ENCODE data around the gene BIVM.
A peak's percentile ranks its signal among the peaks of the same experiment; 100 is the strongest.

BIVM gene

DNA sequence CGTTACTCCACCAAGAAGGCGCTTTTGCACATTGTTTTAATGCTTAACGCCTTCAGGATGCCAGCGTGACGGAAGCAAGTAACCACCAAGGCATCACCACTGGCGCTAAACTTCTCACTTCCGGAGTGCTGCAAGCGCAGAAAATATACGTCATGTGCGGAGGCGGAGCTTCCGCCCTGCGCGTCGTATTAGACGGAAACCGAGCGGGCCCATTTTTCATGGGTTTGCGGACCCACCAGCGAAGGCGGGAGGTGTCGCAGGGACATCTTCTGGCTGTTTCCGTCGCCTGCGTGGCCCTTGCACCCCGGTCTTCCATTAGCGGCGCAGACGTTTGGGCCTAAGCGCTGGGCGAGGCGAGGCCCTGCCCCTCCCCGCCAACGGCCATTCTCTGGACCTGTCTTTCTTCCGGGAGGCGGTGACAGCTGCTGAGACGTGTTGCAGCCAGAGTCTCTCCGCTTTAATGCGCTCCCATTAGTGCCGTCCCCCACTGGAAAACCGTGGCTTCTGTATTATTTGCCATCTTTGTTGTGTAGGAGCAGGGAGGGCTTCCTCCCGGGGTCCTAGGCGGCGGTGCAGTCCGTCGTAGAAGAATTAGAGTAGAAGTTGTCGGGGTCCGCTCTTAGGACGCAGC lies 46.8 kb downstream of the BIVM start, which contains the start of gene ERCC5:
Gene ERCC5 (plus strand): TSS at position 403 of the 631 bp plus-strand sequence. CDS start 235 bp downstream, outside the sequence.
- TF ChIP-seq, protein P1, sequence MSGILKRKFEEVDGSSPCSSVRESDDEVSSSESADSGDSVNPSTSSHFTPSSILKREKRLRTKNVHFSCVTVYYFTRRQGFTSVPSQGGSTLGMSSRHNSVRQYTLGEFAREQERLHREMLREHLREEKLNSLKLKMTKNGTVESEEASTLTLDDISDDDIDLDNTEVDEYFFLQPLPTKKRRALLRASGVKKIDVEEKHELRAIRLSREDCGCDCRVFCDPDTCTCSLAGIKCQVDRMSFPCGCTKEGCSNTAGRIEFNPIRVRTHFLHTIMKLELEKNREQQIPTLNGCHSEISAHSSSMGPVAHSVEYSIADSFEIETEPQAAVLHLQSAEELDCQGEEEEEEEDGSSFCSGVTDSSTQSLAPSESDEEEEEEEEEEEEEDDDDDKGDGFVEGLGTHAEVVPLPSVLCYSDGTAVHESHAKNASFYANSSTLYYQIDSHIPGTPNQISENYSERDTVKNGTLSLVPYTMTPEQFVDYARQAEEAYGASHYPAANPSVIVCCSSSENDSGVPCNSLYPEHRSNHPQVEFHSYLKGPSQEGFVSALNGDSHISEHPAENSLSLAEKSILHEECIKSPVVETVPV (CRISPR knock-in tag; IDR thresholded peaks at IDR 0.05): 0 out of 2 replicates have a peak, but pooled peaks have one; percentile 11
- TF ChIP-seq ISL1 (CRISPR knock-in tag; IDR thresholded peaks at IDR 0.05): no peak

DNA sequence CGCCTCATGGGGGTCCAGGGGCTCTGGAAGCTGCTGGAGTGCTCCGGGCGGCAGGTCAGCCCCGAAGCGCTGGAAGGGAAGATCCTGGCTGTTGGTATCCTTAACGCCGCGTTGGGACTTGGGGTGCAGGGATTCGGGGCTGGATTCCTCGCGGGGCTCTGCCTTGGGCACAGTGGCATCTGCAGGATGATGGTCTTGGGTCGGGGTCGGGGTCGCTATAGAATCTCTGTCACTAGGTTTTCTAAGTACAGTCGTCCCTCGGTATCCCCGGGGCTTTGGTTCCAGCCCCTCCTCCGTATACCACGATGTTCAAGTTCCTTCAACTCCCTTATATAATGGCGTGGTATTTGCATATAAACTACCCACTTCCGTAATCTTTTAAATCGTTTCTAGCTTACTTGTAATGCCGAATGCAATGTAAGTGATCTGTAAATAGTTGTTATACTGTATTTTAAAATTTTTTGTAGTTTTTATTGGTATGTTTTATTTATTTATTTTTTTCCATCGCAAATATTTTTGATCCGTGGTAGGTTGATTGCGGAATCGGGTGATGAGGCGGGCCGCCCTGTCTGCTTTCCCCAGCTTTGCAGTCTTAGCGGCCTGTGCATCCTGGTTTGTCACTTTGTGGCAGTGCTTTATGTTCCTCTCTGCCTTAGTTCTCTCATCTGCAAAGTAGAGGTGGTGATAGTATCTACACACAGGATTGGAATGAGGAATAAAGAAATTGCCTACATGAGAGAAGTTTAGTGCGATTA lies 47.5 kb downstream of the BIVM start:
- TF ChIP-seq, protein P2, sequence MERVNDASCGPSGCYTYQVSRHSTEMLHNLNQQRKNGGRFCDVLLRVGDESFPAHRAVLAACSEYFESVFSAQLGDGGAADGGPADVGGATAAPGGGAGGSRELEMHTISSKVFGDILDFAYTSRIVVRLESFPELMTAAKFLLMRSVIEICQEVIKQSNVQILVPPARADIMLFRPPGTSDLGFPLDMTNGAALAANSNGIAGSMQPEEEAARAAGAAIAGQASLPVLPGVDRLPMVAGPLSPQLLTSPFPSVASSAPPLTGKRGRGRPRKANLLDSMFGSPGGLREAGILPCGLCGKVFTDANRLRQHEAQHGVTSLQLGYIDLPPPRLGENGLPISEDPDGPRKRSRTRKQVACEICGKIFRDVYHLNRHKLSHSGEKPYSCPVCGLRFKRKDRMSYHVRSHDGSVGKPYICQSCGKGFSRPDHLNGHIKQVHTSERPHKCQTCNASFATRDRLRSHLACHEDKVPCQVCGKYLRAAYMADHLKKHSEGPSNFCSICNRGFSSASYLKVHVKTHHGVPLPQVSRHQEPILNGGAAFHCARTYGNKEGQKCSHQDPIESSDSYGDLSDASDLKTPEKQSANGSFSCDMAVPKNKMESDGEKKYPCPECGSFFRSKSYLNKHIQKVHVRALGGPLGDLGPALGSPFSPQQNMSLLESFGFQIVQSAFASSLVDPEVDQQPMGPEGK (CRISPR knock-in tag; IDR thresholded peaks at IDR 0.05; ENCODE audit: borderline replicate concordance): no peak
- TF ChIP-seq ZFP30 (CRISPR knock-in tag; IDR thresholded peaks at IDR 0.05) (no peak), OSR1 (CRISPR knock-in tag; IDR thresholded peaks at IDR 0.05) (no peak), TCF4 (CRISPR knock-in tag; IDR thresholded peaks at IDR 0.05; ENCODE audit: borderline replicate concordance) (no peak), ZNF70 (CRISPR knock-in tag; IDR thresholded peaks at IDR 0.05) (no peak), ZFP3 (CRISPR knock-in tag; IDR thresholded peaks at IDR 0.05) (no peak), PPARA (CRISPR knock-in tag; IDR thresholded peaks at IDR 0.05; ENCODE audit: borderline replicate concordance) (no peak), ZC3H10 (CRISPR knock-in tag; IDR thresholded peaks at IDR 0.05) (no peak), ZNF8 (CRISPR knock-in tag; IDR thresholded peaks at IDR 0.05) (no peak)

More for the DNA sequence above, 46.8 kb downstream of the BIVM start, which contains the start of gene ERCC5:
- ATAC-seq: peak; percentile 91

DNA sequence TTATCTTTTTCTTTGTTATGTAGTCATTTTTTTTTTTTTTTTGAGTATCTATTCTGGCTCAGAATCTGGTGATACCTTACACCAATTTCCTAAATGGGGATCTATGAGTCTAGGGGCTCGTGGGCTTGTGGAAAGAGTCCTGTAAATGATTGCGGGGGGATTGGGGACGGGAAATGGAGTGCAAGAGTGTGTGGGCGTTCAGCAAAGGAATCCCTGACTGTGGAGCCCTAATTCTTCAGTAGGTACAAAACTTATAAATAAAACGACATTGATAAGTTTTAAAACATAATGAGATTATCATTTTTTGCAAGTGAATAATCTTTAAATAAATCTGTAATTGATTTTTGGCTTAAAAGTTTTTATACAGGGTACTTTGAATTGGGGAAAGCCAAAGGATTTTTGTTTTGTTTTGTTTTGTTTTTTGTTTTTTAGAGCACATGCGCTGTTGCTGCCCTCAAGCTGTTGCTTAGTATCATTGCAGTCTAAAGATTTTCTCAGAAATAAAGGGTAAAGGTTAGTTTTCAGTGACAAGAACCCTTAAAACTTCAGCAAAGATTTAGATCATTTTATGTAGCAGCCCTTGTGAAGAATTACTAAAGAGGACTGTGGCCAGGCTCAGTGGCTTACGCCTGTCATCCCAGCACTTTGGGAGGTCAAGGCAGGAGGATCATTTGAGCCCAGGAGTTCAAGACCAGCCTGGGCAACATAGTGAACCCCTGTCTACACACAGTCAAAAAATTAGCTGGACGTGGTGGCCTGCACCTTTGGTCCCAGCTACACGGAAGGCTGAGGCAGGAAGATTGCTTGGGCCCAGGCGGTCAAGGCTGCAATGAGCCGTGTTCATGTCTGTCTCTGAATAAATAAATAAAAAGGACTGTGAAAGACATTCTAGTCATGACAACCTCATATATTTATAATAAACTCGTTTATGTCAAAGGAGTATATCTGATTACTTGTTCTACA lies 48.6 kb downstream of the BIVM start:
- TF ChIP-seq, protein P3, sequence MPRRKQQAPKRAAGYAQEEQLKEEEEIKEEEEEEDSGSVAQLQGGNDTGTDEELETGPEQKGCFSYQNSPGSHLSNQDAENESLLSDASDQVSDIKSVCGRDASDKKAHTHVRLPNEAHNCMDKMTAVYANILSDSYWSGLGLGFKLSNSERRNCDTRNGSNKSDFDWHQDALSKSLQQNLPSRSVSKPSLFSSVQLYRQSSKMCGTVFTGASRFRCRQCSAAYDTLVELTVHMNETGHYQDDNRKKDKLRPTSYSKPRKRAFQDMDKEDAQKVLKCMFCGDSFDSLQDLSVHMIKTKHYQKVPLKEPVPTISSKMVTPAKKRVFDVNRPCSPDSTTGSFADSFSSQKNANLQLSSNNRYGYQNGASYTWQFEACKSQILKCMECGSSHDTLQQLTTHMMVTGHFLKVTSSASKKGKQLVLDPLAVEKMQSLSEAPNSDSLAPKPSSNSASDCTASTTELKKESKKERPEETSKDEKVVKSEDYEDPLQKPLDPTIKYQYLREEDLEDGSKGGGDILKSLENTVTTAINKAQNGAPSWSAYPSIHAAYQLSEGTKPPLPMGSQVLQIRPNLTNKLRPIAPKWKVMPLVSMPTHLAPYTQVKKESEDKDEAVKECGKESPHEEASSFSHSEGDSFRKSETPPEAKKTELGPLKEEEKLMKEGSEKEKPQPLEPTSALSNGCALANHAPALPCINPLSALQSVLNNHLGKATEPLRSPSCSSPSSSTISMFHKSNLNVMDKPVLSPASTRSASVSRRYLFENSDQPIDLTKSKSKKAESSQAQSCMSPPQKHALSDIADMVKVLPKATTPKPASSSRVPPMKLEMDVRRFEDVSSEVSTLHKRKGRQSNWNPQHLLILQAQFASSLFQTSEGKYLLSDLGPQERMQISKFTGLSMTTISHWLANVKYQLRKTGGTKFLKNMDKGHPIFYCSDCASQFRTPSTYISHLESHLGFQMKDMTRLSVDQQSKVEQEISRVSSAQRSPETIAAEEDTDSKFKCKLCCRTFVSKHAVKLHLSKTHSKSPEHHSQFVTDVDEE (CRISPR knock-in tag; IDR thresholded peaks at IDR 0.05): no peak
- TF ChIP-seq ARNTL (CRISPR knock-in tag; IDR thresholded peaks at IDR 0.05; ENCODE audit: borderline replicate concordance, low read depth): no peak
- TF ChIP-seq, protein P2 (CRISPR knock-in tag; IDR thresholded peaks at IDR 0.05; ENCODE audit: borderline replicate concordance): no peak
- TF ChIP-seq RARB (CRISPR knock-in tag; IDR thresholded peaks at IDR 0.05): no peak
- TF ChIP-seq, protein P4, sequence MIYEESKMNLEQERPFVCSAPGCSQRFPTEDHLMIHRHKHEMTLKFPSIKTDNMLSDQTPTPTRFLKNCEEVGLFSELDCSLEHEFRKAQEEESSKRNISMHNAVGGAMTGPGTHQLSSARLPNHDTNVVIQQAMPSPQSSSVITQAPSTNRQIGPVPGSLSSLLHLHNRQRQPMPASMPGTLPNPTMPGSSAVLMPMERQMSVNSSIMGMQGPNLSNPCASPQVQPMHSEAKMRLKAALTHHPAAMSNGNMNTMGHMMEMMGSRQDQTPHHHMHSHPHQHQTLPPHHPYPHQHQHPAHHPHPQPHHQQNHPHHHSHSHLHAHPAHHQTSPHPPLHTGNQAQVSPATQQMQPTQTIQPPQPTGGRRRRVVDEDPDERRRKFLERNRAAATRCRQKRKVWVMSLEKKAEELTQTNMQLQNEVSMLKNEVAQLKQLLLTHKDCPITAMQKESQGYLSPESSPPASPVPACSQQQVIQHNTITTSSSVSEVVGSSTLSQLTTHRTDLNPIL (CRISPR knock-in tag; IDR thresholded peaks at IDR 0.05; ENCODE audit: low read depth): no peak
- no peak for TF ChIP-seq ZFP30 (CRISPR knock-in tag; IDR thresholded peaks at IDR 0.05)
- TF ChIP-seq ISL1 (CRISPR knock-in tag; IDR thresholded peaks at IDR 0.05): no peak
- ATAC-seq: no peak

More for the DNA sequence above, 47.5 kb downstream of the BIVM start:
- peak; percentile 62 for ATAC-seq

Measured in SK-N-SH treated with all-trans-retinoic acid at 6 μM for 48 hours (cell line).